GM12892 (cell line): ENCODE data around the gene CLEC6A. TPM values are rescaled to one million over a fixed set of nuclear protein-coding genes. Genes with fewer than 3 reads are reported as not detected.
A peak's percentile ranks its signal among the peaks of the same experiment; 100 is the strongest.
"Not testable (repeated sequence)": the region's sequence is repeated elsewhere in the genome, so short reads cannot be mapped to it uniquely, and the experiment has no call there.

Experiments used
- DNase-seq: peaks from one replicate; pipeline ENCODE4 v3.0.0; 2011; ENCODE audit not compliant: insufficient read length
- FAIRE-seq: peaks from 2 replicates; lab custom pipeline; 2011; peaks lifted over from hg19 to GRCh38; lab: Jason Lieb, UNC
- POLR2A ChIP-seq: IDR thresholded peaks from 2 replicates; pipeline ENCODE4 v1.6.1; 2011; ENCODE audit warnings: low read depth, low read length, control low read depth
- POLR2AphosphoS5 ChIP-seq: IDR thresholded peaks from 2 replicates; pipeline ENCODE4 v1.6.1; 2011; ENCODE audit warnings: low read depth, low read length, control low read depth
- TAF1 ChIP-seq: IDR thresholded peaks from 2 replicates; pipeline ENCODE4 v1.6.1; 2011; ENCODE audit warnings: low read depth, mild to moderate bottlenecking, control low read depth, low read length, borderline replicate concordance
- polyA plus RNA-seq: library from polyadenylated mRNA; unstranded; fragments of >200 nt; gene quantifications from one replicate; pipeline ENCODE4 v1.2.1, GENCODE V29; 2012; ENCODE audit warnings: missing spikeins, inconsistent platforms; ENCODE audit not compliant: missing spikeins

CLEC6A gene
- not detected for polyA plus RNA-seq

DNA sequence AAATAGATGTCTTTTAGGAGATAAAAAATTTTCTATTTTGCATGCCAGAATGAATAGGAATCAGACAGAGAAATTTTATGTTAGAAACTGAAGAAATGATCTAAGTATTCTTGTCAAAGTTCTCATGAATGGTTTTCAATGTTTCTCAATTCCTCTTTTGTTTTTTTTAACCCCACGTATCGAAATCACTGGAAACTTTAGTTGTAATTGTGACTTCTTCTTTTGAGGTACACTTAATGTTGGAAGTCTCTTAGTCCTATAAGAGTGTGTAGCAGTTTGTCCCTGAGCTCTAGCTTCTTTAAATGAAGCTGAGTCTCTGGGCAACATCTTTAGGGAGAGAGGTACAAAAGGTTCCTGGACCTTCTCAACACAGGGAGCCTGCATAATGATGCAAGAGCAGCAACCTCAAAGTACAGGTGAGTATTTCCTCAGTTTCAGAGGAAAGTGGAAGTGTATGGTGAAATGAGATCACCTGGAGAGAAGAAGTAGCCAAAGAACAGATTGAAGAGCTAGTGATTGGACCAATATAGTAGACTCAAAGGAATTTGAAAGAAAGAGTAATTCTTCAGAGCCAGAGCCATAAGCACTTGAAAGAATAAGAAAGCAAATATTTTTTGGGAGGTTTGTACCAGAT is at the start of gene CLEC6A:
Gene CLEC6A (plus strand): TSS at position 236 of the 634 bp plus-strand sequence. CDS start 150 bp downstream, at position 386.
- no peak for DNase-seq
- FAIRE-seq = peak; percentile 78
- TF ChIP-seq POLR2AphosphoS5 (no peak), POLR2A (no peak), TAF1 (no peak)

DNA sequence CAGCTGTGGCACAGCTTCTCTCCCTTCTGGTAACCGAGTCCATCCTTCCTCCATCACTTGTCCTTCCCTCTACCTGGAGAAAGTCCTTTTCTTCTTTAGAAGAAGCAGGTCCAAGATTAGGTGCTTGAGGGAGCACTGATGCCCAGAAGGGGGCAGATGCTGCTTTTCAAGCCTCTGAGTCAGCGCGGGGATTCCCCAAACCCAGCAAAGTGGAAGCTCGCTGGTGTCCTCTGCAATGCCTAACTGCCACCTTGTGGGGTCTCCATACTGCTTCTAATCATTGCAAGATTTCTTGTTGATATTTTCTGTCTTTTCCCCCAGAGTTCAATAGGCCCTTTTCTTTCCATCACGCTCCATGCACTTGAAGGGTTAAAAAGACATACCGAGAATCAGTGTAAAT is 36.2 kb upstream of the CLEC6A start:
- not testable (repeated sequence) for FAIRE-seq, DNase-seq

DNA sequence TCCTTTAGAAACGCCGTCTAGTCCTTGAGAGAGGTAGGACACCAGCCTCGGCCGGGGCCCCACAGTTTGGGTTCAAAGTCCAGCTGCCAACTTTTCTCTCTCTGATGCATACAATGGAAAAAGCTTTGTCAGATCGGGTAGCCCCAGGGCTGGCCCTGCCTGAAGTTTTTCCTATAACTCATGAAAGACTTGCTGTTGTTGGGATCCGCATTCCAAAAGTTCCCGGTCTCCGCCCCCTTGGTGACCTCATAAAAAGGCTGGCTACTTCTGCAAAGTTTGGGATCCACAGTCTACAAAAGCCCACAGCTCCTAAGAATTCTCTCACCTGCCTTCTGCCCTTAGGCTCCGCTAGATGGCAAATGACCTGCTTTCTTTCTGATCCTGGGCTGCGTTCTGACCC is 35.3 kb upstream of the CLEC6A start:
- no peak for TF ChIP-seq TAF1
- no peak for TF ChIP-seq POLR2A
- DNase-seq (no peak), FAIRE-seq (no peak)

DNA sequence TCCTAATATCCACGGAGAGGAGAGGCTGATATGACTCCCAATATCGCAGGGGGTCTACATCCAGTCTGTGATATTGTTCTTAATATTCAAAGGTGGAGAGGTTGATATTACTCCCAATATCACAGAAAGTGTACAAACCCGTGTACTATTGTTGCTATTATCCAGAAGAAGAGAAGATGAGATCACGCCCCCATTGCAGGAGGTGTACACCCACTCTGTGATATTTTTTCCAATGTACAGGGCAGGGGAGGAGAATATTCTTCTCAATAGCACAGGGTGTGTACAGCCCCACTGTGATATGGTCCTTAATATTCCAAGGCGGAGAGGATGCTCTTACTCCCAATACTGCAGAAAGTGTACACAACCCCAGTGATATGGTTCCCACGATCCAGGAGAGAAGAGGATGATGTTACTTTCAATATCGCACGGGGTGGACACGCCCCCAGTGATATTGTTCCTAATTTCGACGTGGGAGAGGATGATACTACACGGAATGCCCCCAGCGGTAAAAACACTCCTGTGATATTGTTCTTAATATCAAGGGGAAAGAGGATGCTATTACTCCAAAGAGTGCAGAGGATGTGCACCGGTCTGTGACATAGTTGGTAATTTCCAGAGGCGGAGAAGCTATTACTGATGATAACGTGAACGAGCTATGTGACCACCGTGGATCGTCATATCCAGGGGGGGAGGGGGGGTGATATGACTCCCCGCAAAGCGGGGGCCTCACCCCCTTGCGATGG is 11.1 kb upstream of the CLEC6A start:
- FAIRE-seq, DNase-seq: not testable (repeated sequence)

DNA sequence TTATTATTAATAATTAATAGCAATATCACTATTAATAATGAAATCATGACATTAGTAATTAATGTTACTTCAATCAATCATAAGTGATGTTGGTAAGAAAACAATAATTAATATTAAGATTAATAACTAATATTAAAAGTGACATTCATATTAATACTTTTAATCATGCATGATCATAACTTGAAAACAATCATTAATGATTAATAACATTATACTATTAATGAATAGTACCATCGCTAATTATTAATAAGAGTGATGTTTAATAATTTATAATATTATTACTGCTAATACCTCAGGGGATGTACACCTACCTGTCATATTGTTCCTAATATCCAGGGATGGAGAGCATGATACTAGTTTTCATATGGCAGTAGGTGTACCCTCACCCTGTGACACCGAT is 10.0 kb upstream of the CLEC6A start:
- no peak for FAIRE-seq

DNA sequence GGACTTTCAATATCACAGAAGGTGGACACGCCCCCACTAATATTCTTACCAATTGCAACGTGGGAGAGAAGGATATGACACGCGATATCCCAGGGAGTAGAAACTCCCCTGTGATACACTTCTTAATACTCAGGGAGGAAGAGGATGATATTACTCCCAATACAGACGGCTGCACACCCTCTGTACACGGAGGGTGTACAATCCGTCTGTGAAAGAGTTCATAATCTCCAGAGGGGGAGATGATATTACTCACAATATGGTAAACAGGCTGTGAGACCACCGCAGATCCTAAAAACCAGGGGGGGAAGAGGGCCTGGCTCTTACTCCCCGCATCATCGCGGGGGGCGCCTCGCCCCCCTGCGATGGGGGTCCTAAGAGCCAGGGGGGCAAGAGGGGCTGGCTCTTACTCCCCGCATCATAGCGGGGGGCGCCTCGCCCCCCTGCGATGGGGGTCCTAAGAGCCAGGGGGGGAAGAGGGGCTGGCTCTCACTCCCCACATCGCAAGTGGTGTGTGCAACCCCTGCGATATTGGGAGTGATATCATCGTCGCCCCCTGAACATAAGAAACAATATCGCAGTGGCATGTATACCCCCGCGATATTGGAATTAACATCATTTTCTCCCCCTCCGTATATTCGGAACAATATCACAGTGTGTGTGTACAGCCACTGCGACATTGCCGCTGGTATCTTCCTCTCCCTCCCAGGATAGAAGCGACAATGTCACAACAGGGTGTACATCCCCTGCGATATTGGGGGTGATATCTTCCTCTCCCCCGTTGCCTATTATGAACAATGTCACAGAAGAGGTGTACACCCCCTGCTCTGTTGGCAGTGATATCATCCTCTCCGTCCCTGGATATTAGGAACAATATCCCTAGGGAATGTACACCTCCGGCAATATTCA is 8.9 kb upstream of the CLEC6A start:
- TF ChIP-seq POLR2A (no peak), POLR2AphosphoS5 (no peak), TAF1 (no peak)
- no peak for DNase-seq
- FAIRE-seq = no peak

More for the DNA sequence above, 10.0 kb upstream of the CLEC6A start:
- DNase-seq = no peak
- TF ChIP-seq POLR2AphosphoS5 = no peak
- no peak for TF ChIP-seq POLR2A
- TF ChIP-seq TAF1 = no peak

DNA sequence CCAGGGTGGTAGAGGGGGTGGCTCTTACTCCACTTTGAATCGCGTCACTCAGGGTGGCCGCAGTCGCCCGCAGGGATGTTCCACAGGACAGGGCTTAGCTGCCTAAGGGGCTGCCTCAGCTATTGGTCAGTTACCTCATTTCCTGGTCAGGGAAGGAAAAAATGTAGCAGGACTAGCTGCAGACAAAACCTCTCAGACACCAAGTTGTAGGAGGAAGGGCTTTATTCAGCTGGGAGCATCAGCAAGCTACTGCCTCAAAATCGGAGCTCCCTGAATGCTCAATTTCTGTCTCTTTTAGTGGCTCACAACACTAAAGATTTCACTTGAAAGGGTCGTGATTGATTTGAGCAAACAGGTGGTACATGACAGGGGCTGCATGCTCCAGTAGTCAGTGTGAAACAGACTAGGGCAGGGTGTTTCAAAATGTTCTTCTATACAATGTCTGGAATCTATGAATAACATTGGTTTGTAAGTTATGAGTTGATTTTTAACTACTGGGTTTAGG is 6.4 kb upstream of the CLEC6A start:
- TF ChIP-seq POLR2A (no peak), TAF1 (no peak), POLR2AphosphoS5 (no peak)
- peak; percentile 86 for FAIRE-seq
- no peak for DNase-seq

DNA sequence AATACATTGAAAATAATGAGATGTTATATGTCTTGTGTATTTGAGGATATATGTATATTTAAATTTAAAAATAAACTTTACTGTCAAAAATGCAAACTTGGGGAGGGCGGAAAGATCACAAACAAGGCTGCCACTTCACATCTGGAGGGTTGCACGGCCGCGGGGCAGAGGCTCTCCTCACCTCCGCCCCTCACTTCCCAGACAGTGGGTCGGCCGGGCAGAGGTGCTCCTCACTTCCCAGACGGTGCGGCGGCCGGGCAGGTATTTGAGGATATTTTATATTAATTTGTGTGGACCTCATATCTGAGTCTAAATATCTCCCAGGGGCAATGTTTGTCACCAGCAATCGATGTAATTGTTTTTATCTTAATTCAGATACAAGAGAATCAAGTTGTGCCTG is 3.7 kb upstream of the CLEC6A start:
- DNase-seq = no peak
- TF ChIP-seq POLR2A (no peak), TAF1 (no peak), POLR2AphosphoS5 (no peak)
- no peak for FAIRE-seq

DNA sequence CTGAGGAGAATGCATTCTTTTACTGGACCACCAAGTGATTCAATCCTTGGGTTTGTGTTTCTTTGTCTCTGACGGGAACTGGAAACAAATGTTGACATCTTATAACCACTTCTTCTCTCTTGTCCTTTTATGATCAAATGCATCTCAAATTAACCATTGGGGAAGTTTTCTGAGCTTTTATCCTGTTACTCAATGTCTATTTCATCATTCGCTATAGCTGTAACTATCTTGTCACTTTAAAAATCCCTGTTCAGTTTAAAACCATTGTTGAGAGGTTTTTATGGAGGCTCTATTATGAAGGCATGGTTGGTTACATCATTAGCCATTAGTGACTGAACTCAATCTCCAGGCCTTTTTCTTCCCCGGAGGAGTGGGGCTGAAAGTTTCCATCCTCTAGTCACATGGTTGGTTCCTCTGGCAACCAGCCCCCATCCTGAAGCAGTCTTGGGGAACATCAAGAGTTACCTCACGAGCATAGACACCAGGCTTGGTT is 2.7 kb upstream of the CLEC6A start:
- TF ChIP-seq POLR2A (no peak), POLR2AphosphoS5 (no peak), TAF1 (no peak)
- FAIRE-seq (no peak), DNase-seq (no peak)

DNA sequence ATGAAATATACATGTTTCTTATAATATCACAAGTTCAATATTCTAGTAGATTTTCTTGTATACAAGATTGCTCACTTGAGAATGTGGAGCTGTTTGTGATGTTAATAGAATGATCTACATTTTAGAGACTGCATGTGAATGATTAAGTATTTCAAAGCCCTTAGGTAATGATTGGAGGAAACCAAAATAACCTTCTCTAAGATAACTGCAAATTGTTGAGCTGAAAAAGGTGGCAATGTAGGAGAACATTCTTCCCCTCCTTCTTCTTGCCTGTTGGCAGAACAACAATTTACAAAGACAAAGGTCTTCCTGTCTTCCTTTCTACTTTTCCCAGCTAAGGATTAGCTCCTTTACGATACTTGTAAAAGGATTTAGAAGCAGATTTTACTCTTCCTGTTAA is 2.0 kb upstream of the CLEC6A start:
- no peak for TF ChIP-seq POLR2AphosphoS5
- TF ChIP-seq POLR2A = no peak
- TF ChIP-seq TAF1 = no peak
- DNase-seq (no peak), FAIRE-seq (no peak)

DNA sequence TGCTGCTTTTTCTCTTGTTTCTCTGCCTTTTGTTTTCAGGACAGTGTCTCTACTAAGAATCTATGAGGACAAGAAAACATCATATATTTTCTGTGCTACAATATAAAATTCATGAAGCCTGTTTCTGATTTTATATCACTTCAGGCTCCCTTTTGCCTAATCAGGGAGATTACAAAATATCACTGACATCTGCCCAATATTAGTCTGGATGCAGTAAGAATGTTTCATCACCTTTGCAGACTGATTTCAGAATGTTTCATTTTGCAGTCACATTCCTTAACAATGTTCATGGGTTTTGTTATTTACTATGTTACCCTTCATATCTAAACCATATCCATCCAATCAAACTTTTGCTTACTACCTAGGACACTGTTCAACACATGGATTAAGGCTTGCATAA is 491 bp upstream of the CLEC6A start:
- FAIRE-seq (peak; percentile 67), DNase-seq (no peak)
- no peak for TF ChIP-seq POLR2A
- no peak for TF ChIP-seq TAF1
- TF ChIP-seq POLR2AphosphoS5 = no peak
